ENCODE results near the gene MRPS34. TPM values are rescaled to one million over a fixed set of nuclear protein-coding genes. Genes with fewer than 3 reads are reported as not detected.

The MRPS34 gene
- polyA plus RNA-seq, 1 donor (not counting 4 experiments of a cell fraction or from before 2014, with no cell fraction given), result 74.3 TPM

- Histone ChIP-seq H3K27me3 (ENCODE audit: control insufficient read depth, extremely low read depth, insufficient read depth, low read length) (no peaks in the 10 kb centered on the region), H3K36me3 (ENCODE audit: control insufficient read depth in 2 of 2, extremely low read depth in 1 of 2, insufficient read depth in 2 of 2, low read length in 2 of 2) (peaks cover 17 to 32% of the 10 kb centered on the region in 2 experiments), H3K79me2 (ENCODE audit: control insufficient read depth, insufficient read depth, low read length) (no peaks in the 10 kb centered on the region), H3K27ac (ENCODE audit: control insufficient read depth, insufficient read depth, low read length) (no peak overlapping the region), H3K9ac (ENCODE audit: control insufficient read depth, extremely low read depth, insufficient read depth, low read length) (no peak overlapping the region), H3K4me1 (ENCODE audit: control insufficient read depth, extremely low read depth, insufficient read depth, low read length) (peaks cover 3% of the 10 kb centered on the region), H4K20me1 (ENCODE audit: control insufficient read depth, extremely low read depth, insufficient read depth, low read length) (no peaks in the 10 kb centered on the region), H3K9me1 (ENCODE audit: control insufficient read depth, extremely low read depth, insufficient read depth, low read length) (no peaks in the 10 kb centered on the region), H3K4me3 (ENCODE audit: control insufficient read depth in 2 of 3, extremely low read depth in 1 of 3, insufficient read depth in 2 of 3, low read depth in 1 of 3, low read length in 3 of 3) (no peak overlapping the region), H3K4me2 (ENCODE audit: control insufficient read depth, extremely low read depth, insufficient read depth, low read depth, low read length) (no peak overlapping the region), H2AFZ (ENCODE audit: control insufficient read depth, low read length) (no peak overlapping the region), H3K9me3 (ENCODE audit: control insufficient read depth, low read depth, low read length) (no peaks in the 10 kb centered on the region)
- dilution Hi-C loops (cut with MboI; ENCODE audit: extremely low pct_ligation_motif_present, low sequenced_read_pairs), result no loop called here
- TF ChIP-seq, protein P1, sequence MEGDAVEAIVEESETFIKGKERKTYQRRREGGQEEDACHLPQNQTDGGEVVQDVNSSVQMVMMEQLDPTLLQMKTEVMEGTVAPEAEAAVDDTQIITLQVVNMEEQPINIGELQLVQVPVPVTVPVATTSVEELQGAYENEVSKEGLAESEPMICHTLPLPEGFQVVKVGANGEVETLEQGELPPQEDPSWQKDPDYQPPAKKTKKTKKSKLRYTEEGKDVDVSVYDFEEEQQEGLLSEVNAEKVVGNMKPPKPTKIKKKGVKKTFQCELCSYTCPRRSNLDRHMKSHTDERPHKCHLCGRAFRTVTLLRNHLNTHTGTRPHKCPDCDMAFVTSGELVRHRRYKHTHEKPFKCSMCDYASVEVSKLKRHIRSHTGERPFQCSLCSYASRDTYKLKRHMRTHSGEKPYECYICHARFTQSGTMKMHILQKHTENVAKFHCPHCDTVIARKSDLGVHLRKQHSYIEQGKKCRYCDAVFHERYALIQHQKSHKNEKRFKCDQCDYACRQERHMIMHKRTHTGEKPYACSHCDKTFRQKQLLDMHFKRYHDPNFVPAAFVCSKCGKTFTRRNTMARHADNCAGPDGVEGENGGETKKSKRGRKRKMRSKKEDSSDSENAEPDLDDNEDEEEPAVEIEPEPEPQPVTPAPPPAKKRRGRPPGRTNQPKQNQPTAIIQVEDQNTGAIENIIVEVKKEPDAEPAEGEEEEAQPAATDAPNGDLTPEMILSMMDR (optimal IDR thresholded peaks at IDR 0.05 in 1 of 3, IDR thresholded peaks at IDR 0.05 in 1 of 3, conservative IDR thresholded peaks at IDR 0.05 in 1 of 3; ENCODE audit: extremely low read depth in 1 of 3, insufficient read depth in 2 of 3, low read length in 3 of 3), result no peak
- TF ChIP-seq EZH2 (IDR thresholded peaks at IDR 0.05; ENCODE audit: low read length), result no peak
- DNase-seq (ENCODE audit: low read depth, low spot score) (no peak), FAIRE-seq (no peak)
Measured at GRCh38 chr16:1762196-1762878, 10.6 kb downstream of the MRPS34 start.

DNA sequence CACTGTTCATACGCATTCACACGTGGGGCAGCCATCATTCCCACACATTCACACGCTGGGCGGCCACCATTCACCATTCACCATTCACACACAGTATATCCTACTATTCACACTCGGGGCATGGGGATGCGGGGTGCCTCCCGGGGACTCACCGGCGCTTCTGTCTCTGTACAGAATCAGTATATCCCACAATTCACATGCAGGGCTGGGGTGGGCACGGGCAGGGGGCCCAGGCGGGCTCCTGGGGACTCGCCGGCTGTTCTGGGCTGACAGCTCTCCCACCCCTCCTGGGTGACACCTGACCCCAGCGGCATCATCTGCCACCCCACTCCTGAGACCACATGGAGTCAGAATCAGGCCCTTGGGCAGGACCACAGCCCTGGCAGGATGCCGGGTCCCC, 11.2 kb downstream of the MRPS34 start:
- Histone ChIP-seq H3K27ac (ENCODE audit: control insufficient read depth, insufficient read depth, low read length) (no peak overlapping the region), H3K9me1 (ENCODE audit: control insufficient read depth, extremely low read depth, insufficient read depth, low read length) (no peaks in the 10 kb centered on the region), H3K27me3 (ENCODE audit: control insufficient read depth, extremely low read depth, insufficient read depth, low read length) (no peaks in the 10 kb centered on the region), H3K79me2 (ENCODE audit: control insufficient read depth, insufficient read depth, low read length) (no peaks in the 10 kb centered on the region), H3K36me3 (ENCODE audit: control insufficient read depth in 2 of 2, extremely low read depth in 1 of 2, insufficient read depth in 2 of 2, low read length in 2 of 2) (peaks cover 17 to 31% of the 10 kb centered on the region in 2 experiments), H2AFZ (ENCODE audit: control insufficient read depth, low read length) (no peak overlapping the region), H3K4me2 (ENCODE audit: control insufficient read depth, extremely low read depth, insufficient read depth, low read depth, low read length) (no peak overlapping the region), H3K9ac (ENCODE audit: control insufficient read depth, extremely low read depth, insufficient read depth, low read length) (no peak overlapping the region), H4K20me1 (ENCODE audit: control insufficient read depth, extremely low read depth, insufficient read depth, low read length) (no peaks in the 10 kb centered on the region), H3K9me3 (ENCODE audit: control insufficient read depth, low read depth, low read length) (no peaks in the 10 kb centered on the region), H3K4me3 (ENCODE audit: control insufficient read depth in 2 of 3, extremely low read depth in 1 of 3, insufficient read depth in 2 of 3, low read depth in 1 of 3, low read length in 3 of 3) (no peak overlapping the region), H3K4me1 (ENCODE audit: control insufficient read depth, extremely low read depth, insufficient read depth, low read length) (peaks cover 3% of the 10 kb centered on the region)
- no peak for TF ChIP-seq EZH2 (IDR thresholded peaks at IDR 0.05; ENCODE audit: low read length)
- TF ChIP-seq, protein P1 (optimal IDR thresholded peaks at IDR 0.05 in 1 of 3, IDR thresholded peaks at IDR 0.05 in 1 of 3, conservative IDR thresholded peaks at IDR 0.05 in 1 of 3; ENCODE audit: extremely low read depth in 1 of 3, insufficient read depth in 2 of 3, low read length in 3 of 3), result no peak
- no peak for DNase-seq (ENCODE audit: low read depth, low spot score)
- dilution Hi-C loops (cut with MboI; ENCODE audit: extremely low pct_ligation_motif_present, low sequenced_read_pairs), result no loop called here
- FAIRE-seq, result no peak

All from keratinocyte (primary cell).